Astrocyte (in vitro differentiated cells and primary cell): ENCODE measurements around the gene SAP30BP. TPM values are rescaled to one million over a fixed set of nuclear protein-coding genes. Genes with fewer than 3 reads are reported as not detected.

Experiments used
- DNase-seq: peaks from one replicate; pipeline ENCODE4 v3.0.0-alpha.2; 2010; ENCODE audit warnings: low read depth
- FAIRE-seq: peaks from 2 replicates; lab custom pipeline; 2011; peaks lifted over from hg19 to GRCh38; lab: Jason Lieb, UNC
- H2AFZ ChIP-seq: 2 replicates; pipeline ENCODE4 v1.6.0; 2012; ENCODE audit warnings: low read depth, low read length, inconsistent platforms
- H3K27ac ChIP-seq: 2 replicates; pipeline ENCODE4 v1.5.1; 2011; ENCODE audit warnings: low read depth, low read length, inconsistent platforms
- H3K27me3 ChIP-seq: 2 replicates; pipeline ENCODE4 v1.6.0; 2011; ENCODE audit warnings: low read length, inconsistent platforms; ENCODE audit not compliant: insufficient read depth
- H3K36me3 ChIP-seq: 2 replicates; pipeline ENCODE4 v1.5.1; 2011; ENCODE audit warnings: low read length, inconsistent platforms; ENCODE audit not compliant: insufficient read depth
- H3K4me1 ChIP-seq: 2 replicates; pipeline ENCODE4 v1.5.1; 2011; ENCODE audit warnings: low read length, inconsistent platforms; ENCODE audit not compliant: insufficient read depth
- H3K4me2 ChIP-seq: 2 replicates; pipeline ENCODE4 v1.6.0; 2012; ENCODE audit warnings: low read length, inconsistent platforms
- H3K4me3 ChIP-seq: 2 replicates; pipeline ENCODE4 v1.5.1; 2011; ENCODE audit warnings: low read depth, mild to moderate bottlenecking, low read length, inconsistent platforms; ENCODE audit not compliant: insufficient read depth
- H3K79me2 ChIP-seq: 2 replicates; pipeline ENCODE4 v1.6.0; 2012; ENCODE audit warnings: mild to moderate bottlenecking, low read length, inconsistent platforms; ENCODE audit not compliant: insufficient read depth
- H3K9ac ChIP-seq: 2 replicates; pipeline ENCODE4 v1.6.0; 2012; ENCODE audit warnings: mild to moderate bottlenecking, low read length, inconsistent platforms
- H3K9me3 ChIP-seq: 2 replicates; pipeline ENCODE4 v1.5.1; 2012; ENCODE audit warnings: low read depth, mild to moderate bottlenecking, low read length, inconsistent platforms; ENCODE audit not compliant: insufficient read depth
- H4K20me1 ChIP-seq: 2 replicates; pipeline ENCODE4 v1.6.0; 2012; ENCODE audit warnings: low read length, inconsistent platforms; ENCODE audit not compliant: insufficient read depth
- H3K27ac Mint-ChIP-seq: one replicate; pipeline ENCODE4 v1.8.0; 2021; ENCODE audit warnings: mild to moderate bottlenecking, mixed read lengths; ENCODE audit not compliant: unreplicated experiment
- H3K27me3 Mint-ChIP-seq: one replicate; pipeline ENCODE4 v1.8.0; 2021; ENCODE audit warnings: low read depth, mixed read lengths; ENCODE audit not compliant: unreplicated experiment
- H3K36me3 Mint-ChIP-seq: one replicate; pipeline ENCODE4 v1.8.0; 2021; ENCODE audit warnings: low read depth, mixed read lengths; ENCODE audit not compliant: unreplicated experiment
- H3K4me1 Mint-ChIP-seq: one replicate; pipeline ENCODE4 v1.8.0; 2021; ENCODE audit warnings: low read depth, mixed read lengths; ENCODE audit not compliant: unreplicated experiment
- H3K4me3 Mint-ChIP-seq: one replicate; pipeline ENCODE4 v1.8.0; 2021; ENCODE audit warnings: mild to moderate bottlenecking, moderate library complexity, mixed read lengths; ENCODE audit not compliant: unreplicated experiment
- H3K9me3 Mint-ChIP-seq: one replicate; pipeline ENCODE4 v1.8.0; 2021; ENCODE audit warnings: mild to moderate bottlenecking, mixed read lengths; ENCODE audit not compliant: unreplicated experiment
- EZH2 ChIP-seq: IDR thresholded peaks from 2 replicates; pipeline ENCODE4 v1.6.1; 2012; ENCODE audit warnings: mild to moderate bottlenecking, low read length, inconsistent platforms; ENCODE audit not compliant: insufficient read depth
- total RNA-seq: library from RNA; stranded (reverse); gene quantifications from 2 replicates; pipeline ENCODE4 v1.2.1, GENCODE V29; 2021
- TF ChIP-seq, protein P1 (sequence below): IDR thresholded peaks from 2 replicates; pipeline ENCODE4 v1.5.1; 2011; ENCODE audit warnings: low read depth, mild to moderate bottlenecking, inconsistent platforms, low read length, moderate library complexity; ENCODE audit not compliant: insufficient read depth

The SAP30BP gene
- total RNA-seq, 1 donor from 2014 or later, result 99.2 TPM

- peaks cover 2% of the 10 kb centered on the region for H3K36me3 Mint-ChIP-seq
- no peaks in the 10 kb centered on the region for H3K79me2 ChIP-seq
- FAIRE-seq (no peak), DNase-seq (no peak)
- no peak for TF ChIP-seq EZH2
- TF ChIP-seq, protein P1, sequence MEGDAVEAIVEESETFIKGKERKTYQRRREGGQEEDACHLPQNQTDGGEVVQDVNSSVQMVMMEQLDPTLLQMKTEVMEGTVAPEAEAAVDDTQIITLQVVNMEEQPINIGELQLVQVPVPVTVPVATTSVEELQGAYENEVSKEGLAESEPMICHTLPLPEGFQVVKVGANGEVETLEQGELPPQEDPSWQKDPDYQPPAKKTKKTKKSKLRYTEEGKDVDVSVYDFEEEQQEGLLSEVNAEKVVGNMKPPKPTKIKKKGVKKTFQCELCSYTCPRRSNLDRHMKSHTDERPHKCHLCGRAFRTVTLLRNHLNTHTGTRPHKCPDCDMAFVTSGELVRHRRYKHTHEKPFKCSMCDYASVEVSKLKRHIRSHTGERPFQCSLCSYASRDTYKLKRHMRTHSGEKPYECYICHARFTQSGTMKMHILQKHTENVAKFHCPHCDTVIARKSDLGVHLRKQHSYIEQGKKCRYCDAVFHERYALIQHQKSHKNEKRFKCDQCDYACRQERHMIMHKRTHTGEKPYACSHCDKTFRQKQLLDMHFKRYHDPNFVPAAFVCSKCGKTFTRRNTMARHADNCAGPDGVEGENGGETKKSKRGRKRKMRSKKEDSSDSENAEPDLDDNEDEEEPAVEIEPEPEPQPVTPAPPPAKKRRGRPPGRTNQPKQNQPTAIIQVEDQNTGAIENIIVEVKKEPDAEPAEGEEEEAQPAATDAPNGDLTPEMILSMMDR, result no peak
- H3K27me3 Mint-ChIP-seq, result peaks cover 28% of the 10 kb centered on the region
- no peak overlapping the region for H3K4me3 Mint-ChIP-seq
- no peak overlapping the region for H3K4me2 ChIP-seq
- no peaks in the 10 kb centered on the region for H3K9me3 ChIP-seq
- H2AFZ ChIP-seq, result no peak overlapping the region
- no peak overlapping the region for H3K27ac ChIP-seq
- H3K9ac ChIP-seq, result no peak overlapping the region
- H3K4me3 ChIP-seq, result no peak overlapping the region
- peaks cover 7% of the 10 kb centered on the region for H3K4me1 ChIP-seq
- no peaks in the 10 kb centered on the region for H3K9me3 Mint-ChIP-seq
- H3K27me3 ChIP-seq, result peaks cover 19% of the 10 kb centered on the region
- H3K4me1 Mint-ChIP-seq, result no peaks in the 10 kb centered on the region
- H3K27ac Mint-ChIP-seq, result peak overlapping the region; percentile 18
- H4K20me1 ChIP-seq, result no peaks in the 10 kb centered on the region
- H3K36me3 ChIP-seq, result no peaks in the 10 kb centered on the region
Measured at GRCh38 chr17:75723171-75723930, 56.2 kb downstream of the SAP30BP start.

GRCh38 chr17:75724016-75725003 lies 57.2 kb downstream of the SAP30BP start:
- H2AFZ ChIP-seq, result no peak overlapping the region
- FAIRE-seq, result no peak
- H3K9ac ChIP-seq, result no peak overlapping the region
- H3K4me2 ChIP-seq, result no peak overlapping the region
- no peak for DNase-seq
- peaks cover 2% of the 10 kb centered on the region for H3K36me3 Mint-ChIP-seq
- H3K27me3 ChIP-seq, result peaks cover 16% of the 10 kb centered on the region
- no peaks in the 10 kb centered on the region for H3K36me3 ChIP-seq
- no peak overlapping the region for H3K27ac ChIP-seq
- no peaks in the 10 kb centered on the region for H3K4me1 Mint-ChIP-seq
- no peaks in the 10 kb centered on the region for H4K20me1 ChIP-seq
- peaks cover 26% of the 10 kb centered on the region for H3K27me3 Mint-ChIP-seq
- H3K27ac Mint-ChIP-seq, result no peak overlapping the region
- peaks cover 7% of the 10 kb centered on the region for H3K4me1 ChIP-seq
- H3K9me3 Mint-ChIP-seq, result no peaks in the 10 kb centered on the region
- H3K79me2 ChIP-seq, result no peaks in the 10 kb centered on the region
- H3K4me3 Mint-ChIP-seq, result no peak overlapping the region
- H3K4me3 ChIP-seq, result no peak overlapping the region
- no peak for TF ChIP-seq EZH2
- TF ChIP-seq, protein P1, result no peak
- no peaks in the 10 kb centered on the region for H3K9me3 ChIP-seq
